ENCODE results near the gene GALNT2.

GALNT2 gene

DNA sequence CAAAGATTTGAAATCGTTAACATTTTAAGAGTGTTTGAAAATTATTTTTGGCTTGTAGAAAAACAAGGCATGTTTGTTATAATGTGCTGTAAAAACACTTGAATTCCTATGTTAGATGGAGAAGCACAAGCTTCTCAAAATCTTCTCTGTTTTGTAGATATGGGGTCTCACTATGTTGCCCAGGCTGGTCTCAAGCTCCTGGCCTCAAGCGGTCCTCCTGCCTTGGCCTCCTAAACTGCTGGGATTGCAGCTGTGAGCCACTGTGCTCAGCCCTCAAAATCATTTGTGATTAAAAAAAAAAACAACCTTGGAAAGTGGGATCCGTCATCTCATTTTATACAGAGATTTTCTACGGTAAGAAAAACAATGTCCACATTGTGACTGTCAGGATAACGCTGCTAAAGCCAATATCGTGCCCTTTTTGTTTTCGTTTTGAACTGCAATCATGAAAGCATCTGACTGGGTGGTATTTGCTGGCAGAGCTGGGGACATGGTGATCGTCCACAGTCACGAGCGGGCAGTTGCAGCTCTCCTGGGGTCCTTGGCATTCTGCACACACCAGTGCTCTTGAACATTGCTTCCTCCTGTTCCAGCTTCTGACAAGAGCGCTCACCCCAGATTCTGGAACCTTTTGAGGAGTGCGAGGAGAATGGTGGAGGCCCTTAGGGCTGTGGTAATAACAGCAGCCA, 246.6 kb downstream of the GALNT2 start:
- no peak for DNase-seq

DNA sequence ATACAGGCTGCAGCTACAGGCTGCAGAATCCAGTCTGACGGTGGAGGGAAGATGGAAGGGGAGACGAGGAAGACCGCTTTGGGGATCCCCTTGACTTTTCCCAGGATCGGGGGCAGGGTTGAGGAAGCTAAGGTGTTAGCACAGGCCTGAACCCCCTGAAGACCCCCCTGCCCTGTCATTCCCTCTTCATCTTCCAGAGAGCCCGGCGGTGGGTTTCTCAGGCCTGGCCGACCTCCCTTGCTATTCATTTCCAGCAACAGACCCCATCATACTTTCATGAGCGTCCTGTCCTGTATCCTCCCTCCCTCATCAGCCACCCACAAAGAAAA, 247.1 kb downstream of the GALNT2 start:
- no peak for DNase-seq

DNA sequence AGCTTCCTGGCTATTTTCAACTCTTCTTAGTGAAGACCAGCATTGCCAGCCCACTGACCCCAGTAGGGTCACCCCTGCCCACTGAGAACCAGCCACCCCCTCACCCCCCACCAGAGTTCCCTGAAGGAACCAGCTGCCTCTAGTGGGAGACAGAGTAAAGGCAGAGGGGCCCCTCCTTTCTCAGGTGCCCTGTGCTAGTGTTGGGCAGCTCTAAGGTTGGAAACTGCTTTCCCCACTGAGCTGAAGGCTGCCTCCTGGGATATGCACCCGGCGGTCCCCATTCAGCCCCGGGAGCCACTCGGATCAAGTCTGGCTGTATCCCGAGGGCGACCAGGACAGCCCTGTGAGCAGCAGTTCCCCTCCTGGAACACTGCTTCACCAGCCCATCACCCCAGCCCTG, 248.1 kb downstream of the GALNT2 start:
- DNase-seq = no peak

DNA sequence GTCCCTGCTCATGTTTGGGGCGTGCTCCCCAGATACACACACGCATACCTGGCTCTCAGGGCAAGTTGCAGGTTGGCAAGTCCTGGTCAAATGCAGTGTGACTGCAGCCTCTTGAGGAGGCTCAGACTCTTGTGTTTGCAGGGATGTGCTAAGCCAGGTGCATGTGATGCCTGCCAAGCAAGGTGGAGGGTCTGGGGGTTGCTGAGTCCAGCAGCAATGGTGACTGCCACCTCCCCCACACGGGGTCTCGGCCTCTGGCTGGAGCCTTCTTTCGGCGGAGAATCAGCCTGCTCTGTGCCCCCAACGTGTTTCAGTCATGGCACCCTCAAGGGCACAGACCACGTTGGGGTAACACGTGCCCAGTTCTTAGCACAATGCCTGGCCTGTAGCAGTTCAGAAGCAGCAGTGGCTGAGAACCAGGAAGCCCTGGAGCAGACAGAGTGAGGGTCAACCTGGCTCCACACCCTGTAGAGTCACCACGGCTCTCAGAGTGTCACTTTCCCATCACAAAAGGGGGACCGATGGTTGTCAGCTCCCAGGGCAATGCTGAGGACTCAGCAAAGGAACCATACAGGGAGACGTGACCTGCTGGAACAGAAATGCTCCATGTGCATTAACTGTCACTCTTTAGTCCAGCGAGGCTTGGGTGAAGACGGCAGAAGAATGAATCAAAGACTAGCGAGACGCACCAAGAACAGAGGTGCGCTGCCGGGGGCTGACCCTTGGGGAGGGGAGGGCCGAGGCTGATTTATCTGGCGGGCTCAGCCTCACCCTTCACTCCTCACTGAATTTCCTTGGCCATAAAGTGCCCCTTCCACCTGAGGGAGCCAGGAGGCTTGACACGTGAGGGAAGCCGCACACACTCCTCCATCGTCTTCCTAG, 250.1 kb downstream of the GALNT2 start:
- DNase-seq = no peak

DNA sequence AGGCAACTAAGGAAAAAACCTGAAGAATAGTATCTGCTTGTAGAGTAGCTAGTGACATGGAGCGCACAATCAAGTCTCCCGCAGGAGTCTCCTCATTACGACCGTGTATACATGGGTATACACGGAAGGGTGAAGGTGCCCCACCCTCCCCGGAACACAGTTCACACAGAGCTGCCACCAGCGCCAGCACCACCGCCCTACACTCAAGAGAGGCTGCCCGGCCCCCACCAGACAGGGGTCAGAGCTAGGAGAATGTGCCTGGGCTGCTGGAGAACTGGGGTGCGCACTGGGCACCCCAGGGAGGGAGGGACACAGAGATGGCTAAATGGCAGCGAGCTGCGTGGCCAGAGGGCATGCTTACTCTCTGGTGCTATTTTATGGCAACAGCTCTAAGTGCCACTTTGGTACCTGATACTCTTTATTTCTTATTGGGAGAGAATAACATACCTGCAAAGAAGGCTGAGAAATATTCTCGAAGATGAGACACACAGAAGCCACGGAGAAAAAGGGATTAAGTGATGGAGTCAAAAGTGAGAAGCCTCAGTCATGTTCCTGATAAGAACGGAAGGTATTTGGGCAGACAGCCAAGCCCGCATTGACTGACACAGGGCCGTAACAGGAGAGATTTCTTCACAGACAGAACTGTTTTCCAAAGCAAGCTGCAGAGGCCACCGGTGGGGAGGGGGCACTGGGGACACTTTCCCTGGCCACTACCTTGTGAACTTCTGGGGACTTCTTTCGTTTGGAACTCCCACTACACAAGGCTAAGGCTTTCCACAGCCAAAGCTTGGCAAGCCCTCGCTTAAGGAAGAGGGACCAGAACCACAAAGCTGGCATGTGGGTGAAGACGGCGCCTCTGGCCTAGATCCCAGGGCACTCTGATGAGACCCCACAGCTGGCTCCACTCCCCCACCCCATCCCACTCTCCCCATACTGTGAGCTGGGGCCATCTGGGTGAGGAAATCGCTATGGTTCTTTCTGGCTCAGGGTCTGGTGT, 251.1 kb downstream of the GALNT2 start:
- DNase-seq = no peak

DNA sequence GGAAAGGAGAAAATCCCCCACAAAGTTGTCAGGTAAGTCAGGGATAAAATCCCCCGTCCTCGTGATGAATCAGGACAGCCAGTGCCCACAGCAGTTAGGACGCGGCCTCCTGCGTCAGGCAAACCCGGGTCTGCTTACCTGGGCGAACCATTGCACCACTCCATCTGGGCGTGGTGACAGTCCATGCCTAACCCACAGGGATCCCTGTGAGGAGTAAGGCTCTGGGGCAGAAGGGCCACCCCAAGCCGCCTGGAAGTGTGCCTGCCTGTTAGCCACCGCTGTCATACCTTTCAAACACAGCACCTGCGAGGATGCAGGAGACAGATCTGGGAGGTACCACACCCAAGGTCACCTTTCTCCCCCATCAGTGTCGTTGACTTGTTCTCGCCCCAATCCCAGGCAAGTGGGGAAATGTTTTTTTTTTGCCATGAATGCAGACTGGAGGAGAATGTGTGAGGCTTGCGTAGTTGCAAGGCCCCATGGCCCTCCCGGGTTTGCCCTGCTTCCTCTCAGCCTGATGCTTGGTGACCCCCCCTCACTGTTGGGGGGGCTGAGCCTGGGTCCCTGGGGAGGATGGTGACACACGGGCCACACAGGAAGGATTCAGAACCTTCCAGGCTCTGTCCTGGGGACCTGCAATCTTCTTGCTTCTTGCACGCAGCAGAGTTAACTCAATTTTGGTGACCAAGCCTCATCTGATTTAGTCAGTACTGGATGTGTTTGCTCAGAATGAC, 252.1 kb downstream of the GALNT2 start:
- DNase-seq = no peak

DNA sequence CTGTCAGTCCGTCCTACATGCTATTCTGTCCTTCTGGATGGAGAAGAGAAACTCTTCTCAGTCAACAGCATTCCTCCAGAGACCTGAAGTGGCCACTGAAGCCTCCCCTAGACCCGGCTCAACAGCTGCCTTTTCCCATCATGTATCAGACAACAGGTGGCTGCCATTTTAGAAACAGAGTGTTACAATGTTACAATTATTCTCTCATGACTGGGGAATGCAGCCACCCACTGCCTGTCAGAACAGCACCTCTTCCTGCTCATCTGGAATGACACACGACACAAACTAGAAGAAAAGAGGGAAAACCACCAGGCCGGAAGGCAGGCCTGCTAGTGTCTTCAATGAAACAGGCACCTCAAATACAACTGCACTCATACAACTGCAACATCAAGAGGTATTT, 253.8 kb downstream of the GALNT2 start:
- DNase-seq = no peak

DNA sequence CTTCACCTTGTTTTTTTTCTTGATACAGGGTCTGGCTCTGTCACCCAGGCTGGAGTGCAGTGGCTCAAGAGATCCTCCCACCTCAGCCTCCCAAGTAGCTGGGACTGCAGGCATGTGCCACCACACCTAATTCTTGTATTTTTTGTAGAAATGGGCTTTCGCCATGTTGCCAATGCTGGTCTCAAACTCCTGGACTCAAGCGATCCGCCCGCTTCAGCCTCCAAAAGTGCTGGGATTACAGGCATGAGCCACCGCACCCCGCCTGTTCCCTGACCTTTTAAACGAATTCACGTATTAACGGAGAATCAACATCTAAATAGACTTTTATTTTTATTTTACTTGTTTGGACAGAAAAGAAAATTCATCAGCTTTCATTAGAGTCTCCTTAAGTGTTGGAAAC, 254.3 kb downstream of the GALNT2 start:
- no peak for DNase-seq

DNA sequence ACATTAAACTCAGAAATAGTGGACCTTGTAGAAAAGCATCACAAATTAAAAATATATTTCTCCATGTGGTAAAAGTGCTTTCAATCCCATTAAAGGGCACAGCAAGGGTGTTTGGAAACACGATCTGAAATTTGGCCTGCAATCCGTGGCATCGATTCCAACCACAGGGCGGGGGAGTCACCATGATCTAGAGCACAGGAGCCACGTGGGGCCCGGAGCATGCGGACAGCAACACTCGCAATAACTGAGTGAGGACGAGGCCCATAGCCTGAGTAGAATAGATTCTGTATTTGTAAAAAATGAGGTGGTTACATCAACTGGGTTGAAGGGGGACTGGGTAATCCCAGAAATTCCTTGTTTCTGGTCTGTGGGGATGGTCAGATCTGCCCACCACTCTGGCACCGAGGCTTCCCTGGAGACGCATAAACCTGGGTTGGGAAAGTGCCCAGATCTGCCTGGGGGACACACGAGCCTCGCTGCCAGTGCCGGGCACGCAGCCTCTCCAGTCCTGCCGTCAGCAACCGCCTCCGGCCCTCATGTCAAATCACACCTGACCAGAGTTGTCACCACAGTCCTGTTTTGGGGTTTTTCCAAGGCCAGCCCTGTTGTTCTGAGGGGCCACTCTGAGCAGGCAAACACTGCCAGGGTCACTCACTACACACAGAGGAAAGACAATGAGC, 254.8 kb downstream of the GALNT2 start:
- no peak for DNase-seq

DNA sequence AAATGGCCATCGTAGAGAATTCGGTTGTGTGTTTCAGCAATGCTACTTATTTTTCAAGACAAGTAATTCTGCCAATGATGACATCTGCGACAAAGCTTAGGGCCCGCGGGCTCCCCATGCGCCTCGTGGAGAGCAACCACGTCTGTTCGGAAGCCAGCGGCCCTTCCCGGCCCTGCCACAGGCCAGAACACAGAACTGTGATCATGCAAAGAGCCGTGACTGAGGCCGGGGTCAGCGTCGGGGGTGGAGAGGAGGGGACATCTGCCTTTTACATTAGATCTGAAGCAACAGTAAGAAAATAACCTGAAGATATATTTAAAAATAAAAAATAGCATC, 255.4 kb downstream of the GALNT2 start:
- DNase-seq = no peak

DNA sequence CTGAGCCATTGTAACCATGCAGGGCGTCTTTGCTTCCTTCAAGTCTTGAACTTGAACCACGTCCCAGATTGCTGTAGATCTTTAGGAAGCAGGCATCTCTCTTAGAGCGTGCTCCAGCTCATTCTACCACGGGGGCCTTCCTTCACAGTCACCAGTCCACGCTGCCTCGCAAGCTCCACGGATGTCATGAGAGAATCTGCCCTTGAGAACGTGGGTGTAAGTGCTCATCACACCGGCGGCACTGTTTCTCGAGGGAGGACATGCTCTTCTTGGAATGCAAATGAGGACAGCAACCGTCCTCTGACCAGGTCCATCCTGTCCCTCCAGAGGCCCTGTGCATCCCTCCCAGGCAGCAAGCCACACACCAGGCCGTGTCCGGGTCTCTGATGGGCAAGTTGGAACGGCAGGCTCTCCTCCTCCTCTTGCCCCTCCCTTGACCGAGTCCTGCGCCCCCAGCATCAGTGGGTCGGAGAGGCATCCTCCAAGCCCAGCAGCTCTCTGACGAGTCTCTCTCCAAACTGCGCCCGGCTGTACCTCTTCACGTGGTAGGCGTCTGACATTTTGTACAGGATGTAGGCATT, 256.0 kb downstream of the GALNT2 start:
- DNase-seq = no peak

DNA sequence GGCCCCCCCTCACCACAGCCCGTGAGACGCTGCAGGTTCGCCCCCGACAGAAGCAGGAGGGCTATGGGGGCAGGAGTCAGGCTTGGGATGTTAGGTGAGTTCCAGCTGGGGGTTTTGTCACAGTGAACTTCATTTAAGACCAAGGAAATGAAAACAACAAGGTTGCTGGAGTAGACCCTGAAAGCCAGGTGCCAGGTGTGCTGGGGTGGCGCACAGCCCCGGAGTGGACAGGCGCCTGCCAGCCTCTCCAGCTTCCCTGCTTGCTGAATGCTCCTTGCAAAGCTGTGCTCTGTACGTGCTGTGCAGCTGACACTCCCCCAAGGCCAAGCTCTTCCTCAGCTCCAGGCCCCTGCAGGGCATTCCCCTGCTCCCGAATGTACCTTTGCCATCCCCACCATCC, 256.6 kb downstream of the GALNT2 start:
- no peak for DNase-seq

DNA sequence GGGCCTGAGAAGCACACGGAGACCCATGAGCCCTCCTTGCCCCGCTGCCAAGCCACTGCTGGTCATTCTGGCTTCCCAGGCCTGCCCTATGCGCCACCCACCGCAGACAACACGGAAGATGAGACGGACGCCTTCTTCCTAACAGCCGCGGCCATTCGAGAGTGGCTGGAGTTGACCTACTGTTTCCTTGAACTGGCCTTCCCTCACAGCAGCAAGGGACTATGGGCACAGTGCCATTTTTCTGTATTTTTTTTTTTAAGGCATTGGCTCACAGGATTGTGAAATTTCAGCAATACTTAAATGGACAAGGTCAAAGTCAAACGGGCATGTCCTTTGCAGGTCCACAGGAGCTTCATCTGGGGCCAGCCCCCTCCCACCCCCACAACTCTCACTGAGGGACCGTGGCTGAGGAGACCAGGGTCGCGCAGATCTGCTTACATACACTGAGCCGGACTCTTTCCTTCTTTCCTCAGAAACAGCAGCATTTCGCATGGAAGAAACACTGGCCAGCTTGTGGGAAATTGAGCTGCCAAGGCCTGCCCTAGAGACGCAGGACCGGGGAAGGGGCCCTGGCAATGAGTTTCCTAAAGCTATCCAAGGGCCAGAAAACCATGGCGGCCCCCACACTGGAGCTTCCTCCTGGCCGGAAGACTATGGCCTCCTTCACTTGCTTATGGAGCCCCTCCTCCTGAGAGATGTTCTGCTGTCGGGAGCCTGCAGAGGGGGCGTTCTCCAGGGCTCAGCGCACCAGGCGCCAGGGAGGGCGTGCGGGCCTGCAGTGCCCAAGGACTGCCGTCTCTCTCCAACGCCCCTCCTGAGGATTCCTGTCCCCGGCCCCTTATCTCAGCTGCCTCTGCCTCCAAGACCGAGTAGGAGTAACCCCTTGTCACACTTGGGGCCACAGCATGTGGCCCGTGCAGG, 260.2 kb downstream of the GALNT2 start:
- DNase-seq = no peak

DNA sequence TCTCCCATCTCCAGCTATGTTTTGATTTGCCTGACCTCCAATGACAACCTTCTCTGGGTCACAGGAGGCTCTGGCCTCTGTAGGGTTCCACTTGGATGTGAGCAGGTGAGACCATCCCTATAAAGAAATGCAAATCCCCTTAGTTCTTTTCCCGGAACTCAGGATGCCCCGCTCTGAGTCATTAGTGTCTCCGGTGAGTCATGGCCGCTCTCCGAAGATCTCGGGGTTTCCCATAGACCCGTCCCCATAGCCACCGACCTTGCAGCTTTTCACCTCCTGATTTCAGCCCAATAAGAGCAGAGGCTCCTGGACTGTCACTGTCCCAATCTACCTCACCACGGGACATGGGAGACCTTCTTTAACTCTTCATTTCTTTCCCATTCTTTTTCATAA, 260.9 kb downstream of the GALNT2 start:
- peak; percentile 35 for DNase-seq

DNA sequence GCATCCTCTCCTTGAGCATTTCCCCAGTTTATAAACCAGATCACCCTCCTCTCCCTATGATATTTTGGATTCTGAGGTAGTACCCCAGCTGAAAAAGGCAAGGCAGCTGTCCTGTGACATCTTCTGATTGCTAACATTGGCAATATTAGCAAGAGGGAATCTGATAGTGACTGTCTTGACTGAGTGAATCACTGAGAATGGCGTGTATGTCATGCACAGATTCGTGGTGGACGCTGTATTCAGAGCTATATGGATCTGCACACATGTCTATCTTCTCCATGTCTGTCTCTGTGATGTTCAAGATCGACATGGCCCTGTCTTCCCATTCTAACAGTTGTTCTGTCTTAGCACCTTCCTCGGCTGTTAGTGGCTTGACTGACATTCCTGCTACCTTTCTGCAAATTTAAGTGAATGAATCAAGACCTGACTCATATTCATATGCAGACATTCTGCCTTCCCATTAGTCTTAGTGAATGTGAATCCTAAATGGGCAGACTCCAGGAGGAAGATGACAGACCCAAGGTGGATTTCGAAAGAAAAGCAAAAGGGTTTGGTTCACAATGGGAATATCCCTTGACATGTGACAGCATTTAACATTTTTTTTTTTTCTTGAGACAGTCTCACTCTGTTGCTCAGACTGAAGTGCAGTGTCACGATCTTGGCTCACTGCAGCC, 261.4 kb downstream of the GALNT2 start:
- no peak for DNase-seq

DNA sequence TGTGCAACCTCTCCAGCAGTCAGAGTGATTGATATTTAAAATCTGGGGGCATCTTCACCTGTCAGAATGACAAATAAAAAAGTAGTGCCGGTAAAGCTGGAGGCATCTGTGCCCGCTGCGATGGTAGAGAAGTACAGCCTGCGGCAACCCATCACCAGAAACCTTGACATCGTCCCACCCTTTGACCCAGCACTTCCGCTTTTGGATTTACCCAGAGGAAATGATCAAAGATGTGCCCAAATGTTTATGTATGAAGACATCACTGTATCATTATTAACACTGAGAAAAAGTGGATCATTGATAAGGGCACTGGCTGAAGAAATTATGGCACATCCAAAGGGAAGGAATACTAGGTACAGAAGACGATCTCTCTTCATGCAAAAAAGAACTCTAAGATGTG, 263.1 kb downstream of the GALNT2 start:
- DNase-seq = no peak
